ENCODE data around the gene BRCC3. TPM values are rescaled to one million over a fixed set of nuclear protein-coding genes. Genes with fewer than 3 reads are reported as not detected.

The BRCC3 gene
- total RNA-seq, 6 donors from 2014 or later: 11.6 to 21.0 (median 16.1) TPM

- Histone ChIP-seq H3K4me3 (no peak overlapping the region), H3K27me3 (no peaks in the 10 kb centered on the region), H3K4me1 (no peaks in the 10 kb centered on the region), H3K36me3 (no peaks in the 10 kb centered on the region), H3K9me3 (no peaks in the 10 kb centered on the region), H3K27ac (no peak overlapping the region)
- 46 to 62% methylated on average over 7 of the region's 7 CpGs for WGBS, 2 donors
- ATAC-seq (ENCODE audit: low FRiP score in 2 of 2): no peak
- TF ChIP-seq CTCF (IDR thresholded peaks at IDR 0.05) (peak in 3 of 6 experiments; percentile 39 to 44 (median 40)), POLR2AphosphoS5 (IDR thresholded peaks at IDR 0.05) (no peak)
- no peak for DNase-seq
Observed at GRCh38 chrX:155148724-155149537, 77.6 kb downstream of the BRCC3 start.

GRCh38 chrX:155169881-155170280, 98.6 kb downstream of the BRCC3 start:
- 11 to 23% methylated on average over 2 of the region's 2 CpGs for WGBS, 2 donors
- Histone ChIP-seq H3K36me3 (no peaks in the 10 kb centered on the region), H3K9me3 (no peaks in the 10 kb centered on the region), H3K27ac (no peak overlapping the region), H3K4me1 (no peaks in the 10 kb centered on the region), H3K27me3 (no peaks in the 10 kb centered on the region), H3K4me3 (no peak overlapping the region)
- no peak for DNase-seq
- TF ChIP-seq POLR2A (IDR thresholded peaks at IDR 0.05) (no peak), EP300 (IDR thresholded peaks at IDR 0.05) (no peak), CTCF (IDR thresholded peaks at IDR 0.05) (no peak), POLR2AphosphoS5 (IDR thresholded peaks at IDR 0.05) (no peak)
- ATAC-seq (ENCODE audit: low FRiP score in 2 of 2): no peak

Other genes starting within 250 kb of the BRCC3 start
- gene SMIM9, start 236.8 kb upstream of the BRCC3 start, total RNA-seq: 1 to 10 TPM in 1 of 6 donors, not detected in 5; 1.5 TPM
- 10 to 100 TPM in 4 of 6 donors, 1 to 10 TPM in 1, not detected in 1; 9.3 to 53.1 (median 20.8) TPM for gene F8A1, start 185.2 kb upstream of the BRCC3 start, total RNA-seq
- 10 to 100 TPM in 5 of 6 donors, 1 to 10 TPM in 1; 4.3 to 47.1 (median 21.7) TPM for gene F8, start 48.8 kb upstream of the BRCC3 start, total RNA-seq
- 10 to 100 TPM; 18.3 to 93.9 (median 50.2) TPM for gene FUNDC2, start 44.7 kb upstream of the BRCC3 start, total RNA-seq
- gene CMC4, start 372 bp upstream of the BRCC3 start, total RNA-seq: 10 to 100 TPM in 2 of 6 donors, 1 to 10 TPM in 4; 4.4 to 14.9 (median 7.8) TPM
- gene MTCP1, start 372 bp upstream of the BRCC3 start, total RNA-seq: 10 to 100 TPM in 2 of 6 donors, 1 to 10 TPM in 4; 3.4 to 12.3 (median 8.0) TPM
- gene VBP1, start 145.0 kb downstream of the BRCC3 start, total RNA-seq: 10 to 100 TPM in 5 of 6 donors, 1 to 10 TPM in 1; 6.0 to 36.1 (median 21.5) TPM
- gene RAB39B, start 193.0 kb downstream of the BRCC3 start, total RNA-seq: 1 to 10 TPM in 1 of 6 donors, under 1 TPM in 4, not detected in 1; 0.30 to 1.2 (median 0.44) TPM